SK-N-SH (cell line): Measurements from ENCODE around the gene PDE9A.

Experiments
- EP300 ChIP-seq, 2 experiments: IDR thresholded peaks; 2 replicates each; pipeline versions ENCODE4 v1.4.0 to v1.6.1; 2012; ENCODE audit warnings: borderline replicate concordance in 1 of 2, low read depth in 1 of 2, low read length in 1 of 2
- FOSL2 ChIP-seq: IDR thresholded peaks from 2 replicates; pipeline ENCODE4 v1.4.0; 2012; ENCODE audit warnings: low read depth, mild to moderate bottlenecking, moderate library complexity, borderline replicate concordance
- POLR2AphosphoS5 ChIP-seq: IDR thresholded peaks from 2 replicates; pipeline ENCODE4 v1.6.1; 2012; ENCODE audit warnings: low read depth, low read length
- RAD21 ChIP-seq: IDR thresholded peaks from 2 replicates; pipeline ENCODE4 v1.6.1; 2012; ENCODE audit warnings: mild to moderate bottlenecking, low read length
- SIN3A ChIP-seq: IDR thresholded peaks from 2 replicates; pipeline ENCODE4 v1.6.1; 2012; ENCODE audit warnings: low read depth, mild to moderate bottlenecking, low read length, moderate library complexity, borderline replicate concordance
- YY1 ChIP-seq: IDR thresholded peaks from 2 replicates; pipeline ENCODE4 v1.4.0; 2012; ENCODE audit warnings: low read depth, mild to moderate bottlenecking
- TF ChIP-seq, protein P1 (sequence below): fragments of 200-600 bp; sonication (generic); IDR thresholded peaks from 2 replicates; pipeline ENCODE4 v1.6.1; 2017; ENCODE audit warnings: antibody characterized with exemption, mild to moderate bottlenecking, moderate library complexity
- TF ChIP-seq, protein P2 (sequence below): IDR thresholded peaks from 2 replicates; pipeline ENCODE4 v1.6.1; 2012; ENCODE audit warnings: mild to moderate bottlenecking, low read depth, low read length, moderate library complexity
- TF ChIP-seq, protein P3 (sequence below): fragments of 150-350 bp; IDR thresholded peaks from 2 replicates; pipeline ENCODE4 v1.6.1; 2017; ENCODE audit warnings: antibody characterized with exemption, low read length, low read depth, borderline replicate concordance
- TF ChIP-seq, protein P4 (sequence below): IDR thresholded peaks from 2 replicates; pipeline ENCODE4 v1.4.0; 2012; ENCODE audit warnings: low read depth

DNA sequence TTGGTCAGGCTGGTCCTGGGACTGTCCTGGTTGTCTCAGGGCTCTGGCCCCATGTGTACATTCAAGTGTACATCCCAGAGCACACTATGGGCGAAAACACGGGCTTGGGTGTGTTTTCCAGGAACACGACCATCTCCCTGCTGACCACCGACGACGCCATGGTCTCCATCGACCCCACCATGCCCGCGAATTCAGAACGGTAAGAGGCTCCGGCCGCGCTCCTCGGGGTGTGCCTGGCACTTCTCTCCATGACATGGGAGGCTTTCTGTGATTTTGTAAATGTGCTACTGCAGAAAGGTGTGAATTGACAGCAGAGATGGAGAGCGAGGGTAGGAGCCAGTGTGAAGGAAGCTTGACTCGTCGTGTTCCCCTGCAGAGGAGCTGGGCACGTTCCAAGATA is 34.4 kb downstream of the PDE9A start:
- TF ChIP-seq, protein P1, sequence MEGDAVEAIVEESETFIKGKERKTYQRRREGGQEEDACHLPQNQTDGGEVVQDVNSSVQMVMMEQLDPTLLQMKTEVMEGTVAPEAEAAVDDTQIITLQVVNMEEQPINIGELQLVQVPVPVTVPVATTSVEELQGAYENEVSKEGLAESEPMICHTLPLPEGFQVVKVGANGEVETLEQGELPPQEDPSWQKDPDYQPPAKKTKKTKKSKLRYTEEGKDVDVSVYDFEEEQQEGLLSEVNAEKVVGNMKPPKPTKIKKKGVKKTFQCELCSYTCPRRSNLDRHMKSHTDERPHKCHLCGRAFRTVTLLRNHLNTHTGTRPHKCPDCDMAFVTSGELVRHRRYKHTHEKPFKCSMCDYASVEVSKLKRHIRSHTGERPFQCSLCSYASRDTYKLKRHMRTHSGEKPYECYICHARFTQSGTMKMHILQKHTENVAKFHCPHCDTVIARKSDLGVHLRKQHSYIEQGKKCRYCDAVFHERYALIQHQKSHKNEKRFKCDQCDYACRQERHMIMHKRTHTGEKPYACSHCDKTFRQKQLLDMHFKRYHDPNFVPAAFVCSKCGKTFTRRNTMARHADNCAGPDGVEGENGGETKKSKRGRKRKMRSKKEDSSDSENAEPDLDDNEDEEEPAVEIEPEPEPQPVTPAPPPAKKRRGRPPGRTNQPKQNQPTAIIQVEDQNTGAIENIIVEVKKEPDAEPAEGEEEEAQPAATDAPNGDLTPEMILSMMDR: no peak
- TF ChIP-seq YY1 (no peak), EP300 (IDR thresholded peaks at IDR 0.05; ENCODE audit: borderline replicate concordance in 1 of 2, low read depth in 1 of 2, low read length in 1 of 2) (no peak), FOSL2 (no peak), RAD21 (no peak), SIN3A (no peak), POLR2AphosphoS5 (no peak)
- TF ChIP-seq, protein P2, sequence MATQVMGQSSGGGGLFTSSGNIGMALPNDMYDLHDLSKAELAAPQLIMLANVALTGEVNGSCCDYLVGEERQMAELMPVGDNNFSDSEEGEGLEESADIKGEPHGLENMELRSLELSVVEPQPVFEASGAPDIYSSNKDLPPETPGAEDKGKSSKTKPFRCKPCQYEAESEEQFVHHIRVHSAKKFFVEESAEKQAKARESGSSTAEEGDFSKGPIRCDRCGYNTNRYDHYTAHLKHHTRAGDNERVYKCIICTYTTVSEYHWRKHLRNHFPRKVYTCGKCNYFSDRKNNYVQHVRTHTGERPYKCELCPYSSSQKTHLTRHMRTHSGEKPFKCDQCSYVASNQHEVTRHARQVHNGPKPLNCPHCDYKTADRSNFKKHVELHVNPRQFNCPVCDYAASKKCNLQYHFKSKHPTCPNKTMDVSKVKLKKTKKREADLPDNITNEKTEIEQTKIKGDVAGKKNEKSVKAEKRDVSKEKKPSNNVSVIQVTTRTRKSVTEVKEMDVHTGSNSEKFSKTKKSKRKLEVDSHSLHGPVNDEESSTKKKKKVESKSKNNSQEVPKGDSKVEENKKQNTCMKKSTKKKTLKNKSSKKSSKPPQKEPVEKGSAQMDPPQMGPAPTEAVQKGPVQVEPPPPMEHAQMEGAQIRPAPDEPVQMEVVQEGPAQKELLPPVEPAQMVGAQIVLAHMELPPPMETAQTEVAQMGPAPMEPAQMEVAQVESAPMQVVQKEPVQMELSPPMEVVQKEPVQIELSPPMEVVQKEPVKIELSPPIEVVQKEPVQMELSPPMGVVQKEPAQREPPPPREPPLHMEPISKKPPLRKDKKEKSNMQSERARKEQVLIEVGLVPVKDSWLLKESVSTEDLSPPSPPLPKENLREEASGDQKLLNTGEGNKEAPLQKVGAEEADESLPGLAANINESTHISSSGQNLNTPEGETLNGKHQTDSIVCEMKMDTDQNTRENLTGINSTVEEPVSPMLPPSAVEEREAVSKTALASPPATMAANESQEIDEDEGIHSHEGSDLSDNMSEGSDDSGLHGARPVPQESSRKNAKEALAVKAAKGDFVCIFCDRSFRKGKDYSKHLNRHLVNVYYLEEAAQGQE: no peak
- TF ChIP-seq, protein P3, sequence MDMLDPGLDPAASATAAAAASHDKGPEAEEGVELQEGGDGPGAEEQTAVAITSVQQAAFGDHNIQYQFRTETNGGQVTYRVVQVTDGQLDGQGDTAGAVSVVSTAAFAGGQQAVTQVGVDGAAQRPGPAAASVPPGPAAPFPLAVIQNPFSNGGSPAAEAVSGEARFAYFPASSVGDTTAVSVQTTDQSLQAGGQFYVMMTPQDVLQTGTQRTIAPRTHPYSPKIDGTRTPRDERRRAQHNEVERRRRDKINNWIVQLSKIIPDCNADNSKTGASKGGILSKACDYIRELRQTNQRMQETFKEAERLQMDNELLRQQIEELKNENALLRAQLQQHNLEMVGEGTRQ: no peak
- TF ChIP-seq, protein P4, sequence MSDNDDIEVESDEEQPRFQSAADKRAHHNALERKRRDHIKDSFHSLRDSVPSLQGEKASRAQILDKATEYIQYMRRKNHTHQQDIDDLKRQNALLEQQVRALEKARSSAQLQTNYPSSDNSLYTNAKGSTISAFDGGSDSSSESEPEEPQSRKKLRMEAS: no peak
